Vagina (tissue), 2 donors: ENCODE measurements around the gene NPR2.

Source experiments
- CTCF ChIP-seq, 3 experiments: fragments of 450-650 bp in 2 of 3; fragments of 200-600 bp in 1 of 3; sonication (generic) in 1 of 3; IDR thresholded peaks; one replicate each; pipeline ENCODE4 v1.5.1; 2017 to 2019; ENCODE audit warnings: antibody characterized with exemption in 3 of 3, mild to moderate bottlenecking in 2 of 3, moderate library complexity in 2 of 3
- POLR2A ChIP-seq, 2 donors: fragments of 450-650 bp; IDR thresholded peaks; one replicate each; pipeline ENCODE4 v1.6.1; 2017; ENCODE audit warnings: antibody characterized with exemption in 2 of 2, mild to moderate bottlenecking in 2 of 2, moderate library complexity in 2 of 2

GRCh38 chr9:35748858-35749514 is 42.4 kb upstream of the NPR2 start, which contains the start of the genes GBA2 and RGP1:
- TF ChIP-seq POLR2A (IDR thresholded peaks at IDR 0.05) (peak in 1 of 2 donors; percentile 39), CTCF (IDR thresholded peaks at IDR 0.05) (no peak)
